Adipose tissue (tissue), 3 donors: Measurements from ENCODE around the gene DNAH9. TPM values are rescaled to one million over a fixed set of nuclear protein-coding genes. Genes with fewer than 3 reads are reported as not detected.

Experiments used
- H3K27ac ChIP-seq: one replicate; pipeline ENCODE4 v1.5.1; 2013; ENCODE audit warnings: low read depth, low read length
- WGBS, 3 donors: extraction: QIAGEN DNeasy Blood & Tissue Kit; methylation state at CpG; one replicate each; pipeline ENCODE4 v1.1.7; 2013; 5-methylcytosine and 5-hydroxymethylcytosine counted together
- polyA plus RNA-seq, 3 donors: library from polyadenylated mRNA; stranded (reverse); fragments of 200-250 nt; gene quantifications; one replicate each; pipeline ENCODE4 v1.2.3, GENCODE V29; 2013
- donor health status: healthy with polysubstance abuse.
- donor health status: Bipolar disorder and iron deficiency.
- donor health status: healthy.

Gene DNAH9
- polyA plus RNA-seq, 3 donors = 0.95 to 6.0 (median 2.2) TPM

DNA sequence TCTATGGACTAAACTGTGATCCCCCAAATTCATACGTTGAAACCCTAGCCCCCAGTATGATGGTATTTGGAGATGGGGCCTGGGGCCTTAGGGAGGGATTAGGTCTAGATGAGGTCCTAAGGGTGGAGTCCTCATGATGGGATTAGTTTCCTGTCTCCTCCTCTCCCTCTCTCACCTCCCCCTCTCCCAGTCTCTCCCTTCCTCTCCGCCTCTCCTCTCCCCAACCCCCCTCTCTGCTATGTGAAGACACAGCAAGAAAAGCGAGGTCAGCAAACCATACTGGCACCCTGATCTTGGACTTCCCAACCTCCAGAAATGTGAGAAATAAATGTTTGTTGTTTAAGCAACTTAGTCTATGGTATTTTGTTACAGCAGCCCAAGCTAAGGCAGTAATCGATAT lies 383.6 kb downstream of the DNAH9 start:
- WGBS, 3 donors = 94% methylated on average over 4 of the region's 4 CpGs
- no peak overlapping the region for H3K27ac ChIP-seq

DNA sequence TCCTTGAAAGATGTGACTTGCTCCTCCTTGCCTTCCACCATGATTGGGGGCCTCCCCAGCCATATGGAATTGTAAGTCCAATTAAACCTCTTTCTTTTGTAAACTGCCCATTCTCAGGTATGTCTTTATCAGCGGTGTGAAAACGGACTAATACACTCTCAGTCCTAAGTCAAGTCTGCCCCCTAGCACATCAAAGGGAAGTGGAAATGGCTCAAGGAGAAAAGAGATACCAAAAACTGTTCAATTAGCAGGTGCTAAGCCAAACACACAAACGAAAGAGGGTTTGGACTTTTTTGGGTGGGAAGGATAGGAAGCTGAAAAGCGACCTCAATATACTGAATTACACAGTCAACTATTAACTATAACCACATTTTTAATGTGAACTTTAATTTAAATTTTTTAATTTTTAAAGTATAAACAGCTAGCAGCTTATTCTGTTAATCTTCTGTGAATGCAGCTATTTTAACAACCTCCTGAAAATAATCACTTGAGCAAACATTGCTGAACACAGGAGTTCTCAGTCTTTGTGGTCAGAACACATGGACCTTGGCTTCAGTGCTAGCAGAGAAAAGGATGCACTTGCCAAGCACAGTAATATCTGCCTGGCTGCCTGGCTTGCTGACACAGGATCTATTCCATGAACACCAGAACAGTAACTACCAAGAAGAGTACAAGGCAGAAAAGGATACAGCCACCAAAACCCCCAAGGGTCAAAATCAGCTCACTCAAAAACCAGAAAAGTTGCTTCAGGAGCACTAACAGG lies 388.1 kb downstream of the DNAH9 start:
- H3K27ac ChIP-seq = no peak overlapping the region
- 87 to 93% (median 89%) methylated on average over 4 of the region's 4 CpGs for WGBS, 3 donors

DNA sequence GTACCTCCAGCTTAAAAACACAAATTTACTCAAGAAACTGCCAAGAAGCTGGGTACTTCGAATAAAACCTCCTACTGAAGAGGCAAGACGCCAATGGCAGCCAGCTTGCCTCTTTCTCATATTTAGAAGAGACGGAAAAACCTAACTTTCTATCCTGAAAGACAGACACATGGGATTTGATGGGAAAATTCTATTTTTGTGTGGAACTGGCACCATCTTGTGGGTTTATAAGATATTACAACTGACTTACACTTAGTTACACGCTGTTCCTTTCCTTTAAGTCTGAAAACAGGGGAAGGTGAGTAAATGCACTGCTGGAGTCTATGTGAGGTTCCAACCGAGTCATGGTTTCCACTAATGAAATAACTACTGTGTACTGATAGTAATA lies 388.7 kb downstream of the DNAH9 start:
- no peak overlapping the region for H3K27ac ChIP-seq
- 33 to 64% (median 57%) methylated on average over 5 of the region's 5 CpGs for WGBS, 3 donors

DNA sequence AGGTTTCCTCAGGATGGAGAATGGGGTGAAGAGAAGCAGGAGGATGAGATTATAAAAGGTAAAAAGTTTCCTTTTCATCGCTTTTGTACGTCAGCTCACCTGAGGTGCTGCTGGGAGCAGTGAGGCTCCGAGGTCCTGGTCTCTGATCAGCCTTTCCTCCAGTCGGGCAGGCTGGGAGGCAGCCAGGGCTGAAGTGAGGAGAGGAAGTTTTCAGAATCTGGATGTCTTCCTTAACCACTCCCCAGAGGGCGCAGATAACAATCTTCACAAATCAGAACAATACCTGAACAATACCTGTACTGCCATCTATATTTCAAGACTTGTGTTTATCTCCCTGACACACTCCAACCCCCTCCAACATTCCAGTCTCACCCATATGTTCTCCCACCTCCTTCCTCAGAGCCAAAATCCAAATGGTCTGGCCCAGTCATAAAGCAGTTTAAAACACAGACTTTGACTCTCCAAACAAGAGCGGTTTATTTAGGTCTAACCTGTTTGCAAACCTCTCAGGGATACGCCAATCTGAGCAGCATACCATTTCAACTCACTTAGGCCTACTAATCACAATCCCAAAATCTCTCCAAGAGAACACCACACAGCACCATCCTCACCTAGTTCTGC lies 392.2 kb downstream of the DNAH9 start:
- no peak overlapping the region for H3K27ac ChIP-seq
- WGBS, 3 donors = 80 to 86% (median 84%) methylated on average over 7 of the region's 7 CpGs

DNA sequence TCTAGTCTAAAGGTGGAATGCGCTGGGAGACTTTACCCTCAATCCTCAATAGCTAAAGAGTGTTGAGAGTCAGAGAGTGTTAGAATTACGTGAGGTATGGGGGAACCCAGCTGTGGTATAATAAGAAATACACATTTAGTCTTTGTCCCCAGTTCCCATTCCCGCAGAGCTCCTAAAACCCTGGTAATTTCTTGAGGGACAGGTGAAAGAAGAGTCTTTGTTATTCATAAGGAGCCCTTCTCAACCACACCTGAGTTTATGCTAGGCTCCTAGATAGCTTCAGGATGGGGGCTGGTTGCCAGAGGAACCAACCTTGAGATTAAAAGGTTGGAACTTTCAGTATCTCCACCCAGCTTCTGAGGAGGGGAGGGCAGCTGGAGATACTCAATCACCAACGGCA lies 393.2 kb downstream of the DNAH9 start:
- 64 to 71% (median 70%) methylated on average over 4 of the region's 4 CpGs for WGBS, 3 donors
- H3K27ac ChIP-seq = no peak overlapping the region

DNA sequence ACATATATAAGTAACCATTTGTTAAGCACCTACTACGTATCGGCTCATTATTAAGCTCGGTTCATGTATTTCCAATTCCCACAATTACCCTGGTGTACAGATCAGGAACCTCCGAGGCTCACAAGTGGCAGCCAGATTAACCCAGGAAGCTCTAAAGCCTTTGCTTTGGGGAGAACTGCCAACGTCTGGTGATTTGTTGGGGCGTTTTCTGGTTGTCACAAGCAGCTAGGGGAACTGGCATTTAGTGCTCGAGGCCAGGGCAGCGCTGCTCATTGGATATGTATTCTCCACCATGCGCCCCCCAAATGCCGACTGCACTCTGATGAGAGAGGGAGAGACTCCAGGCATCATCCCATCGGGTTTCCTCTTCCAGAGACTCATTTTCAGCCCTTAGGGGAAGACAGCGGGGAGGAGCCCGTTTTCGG lies 398.5 kb downstream of the DNAH9 start:
- H3K27ac ChIP-seq = no peak overlapping the region
- 0% methylated on average over 14 of the region's 14 CpGs for WGBS, 3 donors

DNA sequence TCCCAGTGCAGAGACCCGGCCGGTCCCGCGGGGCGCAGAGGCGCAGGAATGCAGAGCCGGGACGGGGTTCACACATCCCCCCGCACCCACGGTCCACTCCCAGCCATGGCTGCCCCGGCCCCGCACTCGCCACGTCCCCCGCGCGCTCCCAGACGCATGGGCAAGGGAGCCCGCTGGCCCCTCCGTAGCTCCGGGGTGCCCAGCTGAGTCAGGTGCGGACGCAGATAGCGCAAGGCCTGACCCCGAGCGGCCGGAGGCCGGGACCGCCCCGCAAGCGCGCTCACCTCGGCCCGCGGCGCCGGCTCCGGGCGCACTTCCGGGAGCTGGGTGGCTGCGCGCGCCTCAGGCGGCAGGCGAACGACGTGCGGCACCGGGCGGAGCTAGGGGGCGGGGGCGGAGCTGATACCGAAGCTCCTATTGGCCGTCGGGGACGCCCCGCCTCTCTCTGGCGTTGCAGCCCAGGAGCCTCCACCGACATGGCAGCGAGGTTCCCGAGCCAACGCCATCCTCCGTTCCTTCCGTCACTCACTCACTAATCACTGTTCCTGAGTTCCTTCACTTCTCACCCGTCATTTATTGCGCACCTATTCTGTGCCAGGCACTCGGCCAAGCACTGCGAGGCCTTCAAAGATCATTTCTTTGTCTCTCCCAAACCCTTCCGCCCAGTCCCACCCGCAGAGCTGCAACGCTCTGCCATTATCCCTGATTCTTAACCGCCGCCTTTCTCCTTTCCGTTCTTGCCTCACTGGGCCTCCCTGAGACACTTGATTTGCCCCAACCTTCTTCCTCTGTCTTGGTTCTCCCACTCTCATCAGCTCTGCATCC lies 399.1 kb downstream of the DNAH9 start, which contains the start of gene ZNF18:
Gene ZNF18, minus strand, starts transcription at position 329 of the 825 bp plus-strand sequence. CDS start 4,646 bp downstream, outside the sequence.
- no peak within 1 kb of the TSS for H3K27ac ChIP-seq
- 0 to 1% (median 1%) methylated on average over 67 to 74 of the region's 74 CpGs for WGBS, 3 donors

DNA sequence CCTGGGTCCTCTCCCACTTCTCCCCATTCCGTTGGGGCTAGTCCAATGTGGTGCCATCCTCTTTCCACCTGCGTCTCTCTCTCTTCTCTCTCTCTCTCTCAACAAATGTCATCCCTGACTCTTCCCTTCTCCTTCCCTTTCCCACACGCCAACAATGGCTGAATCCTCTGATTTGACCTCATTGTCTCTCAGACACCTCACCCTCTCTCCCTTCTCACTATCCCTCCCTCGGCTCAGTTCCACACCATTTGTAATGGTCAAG lies 399.6 kb downstream of the DNAH9 start:
- no peak overlapping the region for H3K27ac ChIP-seq
- WGBS, 3 donors = 55 to 58% (median 56%) methylated on average over 4 of the region's 4 CpGs

DNA sequence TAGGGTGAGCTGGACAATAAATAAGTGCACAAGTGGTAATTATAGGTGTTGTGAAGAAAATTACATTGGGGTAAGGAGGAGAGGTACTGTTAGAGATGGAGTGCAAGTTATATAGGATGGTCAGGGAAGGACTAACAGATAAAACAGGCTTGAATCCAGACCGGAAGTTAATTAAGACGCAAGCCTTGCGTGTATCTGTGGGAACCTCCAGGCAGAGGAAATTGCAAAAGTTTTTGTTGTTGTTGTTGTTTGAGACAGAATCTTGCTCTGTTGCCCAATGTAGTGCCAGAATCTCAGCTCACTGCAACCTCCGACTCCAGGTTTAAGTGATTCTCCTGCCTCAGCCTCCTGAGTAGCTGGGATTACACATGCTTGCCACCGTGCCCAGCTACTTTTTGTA lies 401.4 kb downstream of the DNAH9 start:
- no peak overlapping the region for H3K27ac ChIP-seq

DNA sequence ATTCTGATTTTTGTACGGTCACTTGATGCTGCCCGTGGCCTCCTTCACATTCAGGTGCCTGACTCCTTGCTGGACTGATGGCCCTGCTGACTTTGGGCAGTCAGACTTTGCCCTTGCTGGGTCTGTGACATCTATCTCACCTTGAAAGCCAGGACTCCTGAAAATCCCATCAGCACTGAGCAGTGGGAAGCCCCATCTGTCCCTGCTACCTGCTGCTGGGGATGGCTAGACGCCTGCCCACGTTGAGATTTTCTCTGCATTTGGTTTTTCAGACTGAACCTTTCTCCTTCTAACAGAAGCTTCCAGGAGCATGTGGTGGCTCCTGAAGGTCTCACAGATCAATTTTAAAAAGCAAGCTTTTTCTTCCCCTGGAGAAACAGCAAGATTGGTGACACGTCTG lies 409.2 kb downstream of the DNAH9 start:
- 79 to 86% (median 86%) methylated on average over 5 of the region's 5 CpGs for WGBS, 3 donors
- H3K27ac ChIP-seq = no peak overlapping the region

More for the DNA sequence above, 401.4 kb downstream of the DNAH9 start:
- WGBS, 3 donors = 53 to 93% (median 55%) methylated on average over 5 of the region's 5 CpGs
